PC-9 (cell line): Measurements from ENCODE around the gene PHF21A. TPM values are rescaled to one million over a fixed set of nuclear protein-coding genes. Genes with fewer than 3 reads are reported as not detected.

ENCODE experiments used
- BruUV-seq: library from RNA; stranded (reverse); fragments of 400-500 nt; replicated peaks from 2 replicates; lab custom pipeline; 2021; lab: Mats Ljungman, UMichigan
- CTCF ChIA-PET: fragments of 300-600 bp; sonication (Branson Sonifier 250); formaldehyde crosslinking; loops from one replicate; lab custom pipeline; 2022; ENCODE audit warnings: antibody characterized with exemption; lab: Charles Lee
- POLR2A ChIA-PET: fragments of 300-600 bp; sonication (Branson Sonifier 250); formaldehyde crosslinking; loops from one replicate; lab custom pipeline; 2022; ENCODE audit warnings: antibody characterized with exemption; ENCODE audit not compliant: unreplicated experiment; lab: Charles Lee
- DNase-seq, 2 experiments: peaks; one replicate each; pipeline versions ENCODE4 v3.0.0 to v3.0.0-alpha.2; 2015 to 2022; ENCODE audit warnings: mixed read lengths in 1 of 2
- H2AFZ ChIP-seq: fragments of 200-600 bp; sonication (generic); 2 replicates; pipeline ENCODE4 v1.8.1; 2017; ENCODE audit warnings: antibody characterized with exemption
- H3F3A ChIP-seq: fragments of 200-600 bp; sonication (generic); 2 replicates; pipeline ENCODE4 v1.8.1; 2017; ENCODE audit warnings: antibody characterized with exemption, mild to moderate bottlenecking, low read depth; ENCODE audit not compliant: insufficient read depth
- H3K27ac ChIP-seq: fragments of 200-600 bp; sonication (generic); 2 replicates; pipeline ENCODE4 v1.6.1; 2016; ENCODE audit warnings: mixed run types
- H3K27me3 ChIP-seq: fragments of 200-600 bp; sonication (generic); 2 replicates; pipeline ENCODE4 v1.6.1; 2016; ENCODE audit warnings: low read depth, mixed run types; ENCODE audit not compliant: insufficient read depth
- H3K36me3 ChIP-seq: fragments of 200-600 bp; sonication (generic); 2 replicates; pipeline ENCODE4 v1.6.1; 2016; ENCODE audit warnings: low read depth, mixed run types
- H3K4me1 ChIP-seq: fragments of 200-600 bp; sonication (generic); replicated peaks from 2 replicates; pipeline ENCODE4 v1.6.1; 2016; ENCODE audit warnings: mixed run types; ENCODE audit not compliant: insufficient read depth
- H3K4me2 ChIP-seq: fragments of 200-600 bp; sonication (generic); 2 replicates; pipeline ENCODE4 v1.6.1; 2017; ENCODE audit warnings: mixed run types
- H3K4me3 ChIP-seq: fragments of 200-600 bp; sonication (generic); 2 replicates; pipeline ENCODE4 v1.6.1; 2016; ENCODE audit warnings: mixed run types
- H3K79me2 ChIP-seq: fragments of 200-600 bp; sonication (generic); 2 replicates; pipeline ENCODE4 v1.6.1; 2017; ENCODE audit warnings: low read depth, mixed run types
- H3K9me2 ChIP-seq: fragments of 200-600 bp; sonication (generic); 2 replicates; pipeline ENCODE4 v1.8.1; 2017; ENCODE audit warnings: mild to moderate bottlenecking; ENCODE audit not compliant: insufficient read depth
- H3K9me3 ChIP-seq: fragments of 200-600 bp; sonication (generic); 2 replicates; pipeline ENCODE4 v1.8.1; 2016; ENCODE audit warnings: low read depth; ENCODE audit not compliant: insufficient read depth
- H4K20me1 ChIP-seq: fragments of 200-600 bp; sonication (generic); 2 replicates; pipeline ENCODE4 v1.8.1; 2017; ENCODE audit not compliant: insufficient read depth
- EZH2 ChIP-seq: fragments of 200-600 bp; sonication (generic); IDR thresholded peaks from 2 replicates; pipeline ENCODE4 v1.8.0; 2017; ENCODE audit warnings: antibody characterized with exemption, low read depth
- intact Hi-C: fragments of 100-400 bp; cut with micrococcal nuclease; formaldehyde crosslinking; loops from one replicate; pipeline ENCODE4 v1.10.0; 2022; ENCODE audit not compliant: unreplicated experiment
- total RNA-seq: library from RNA; stranded (reverse); gene quantifications from 2 replicates; pipeline ENCODE4 v1.2.3, GENCODE V29; 2021
- TF ChIP-seq, protein P1 (sequence below): fragments of 200-600 bp; sonication (generic); conservative IDR thresholded peaks from 2 replicates; pipeline ENCODE4 v1.6.1; 2017; ENCODE audit warnings: mixed run types, antibody characterized with exemption, mild to moderate bottlenecking, moderate library complexity

The PHF21A gene
- total RNA-seq, 1 experiment from 2014 or later: 54.3 TPM

DNA sequence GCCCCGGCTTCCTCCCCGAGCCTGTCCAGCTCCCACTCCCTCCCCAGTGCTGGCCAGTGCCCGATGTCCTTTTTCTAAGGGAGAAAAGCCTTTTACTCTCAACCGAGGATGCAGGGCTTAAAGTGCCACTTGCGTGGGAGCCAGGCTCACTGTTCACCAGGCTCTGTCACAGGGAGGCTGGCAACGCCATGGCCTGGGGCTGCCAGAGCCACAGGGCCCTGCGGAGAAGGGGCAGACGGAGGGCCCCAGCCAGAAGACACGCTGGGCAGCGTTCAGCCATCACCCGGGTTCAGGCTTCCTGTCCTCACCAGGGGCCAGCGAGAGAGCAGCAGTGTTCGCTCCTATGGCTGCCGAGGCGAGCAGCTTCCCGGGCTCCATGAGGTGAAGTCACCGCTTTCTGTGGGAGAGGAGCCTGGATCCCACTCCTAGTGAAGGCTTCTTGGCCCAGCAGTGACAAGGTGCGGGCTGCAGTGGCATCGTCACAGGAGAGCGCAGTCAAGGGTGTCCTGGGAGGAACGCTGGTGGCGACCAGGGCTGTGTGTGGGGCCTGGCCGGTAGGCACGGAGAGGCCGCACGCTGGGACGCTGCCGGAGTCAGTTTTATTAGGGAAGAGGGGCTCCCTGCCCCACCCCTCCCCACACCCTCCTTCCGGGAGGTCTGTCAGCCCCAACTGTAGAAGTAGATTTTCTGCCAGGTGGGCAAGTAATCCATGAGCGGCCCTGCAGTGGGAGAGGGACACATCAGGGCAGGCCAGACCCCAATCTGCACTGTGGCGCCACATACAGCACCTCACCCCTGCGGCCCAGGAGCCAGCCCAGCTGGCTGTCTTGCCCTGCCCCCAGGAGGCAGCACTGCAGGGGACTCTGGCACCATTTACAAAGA is 211.4 kb downstream of the PHF21A start:
- no peak for DNase-seq
- Histone ChIP-seq H3K79me2 (no peaks in the 10 kb centered on the region), H4K20me1 (no peaks in the 10 kb centered on the region), H3K27me3 (no peaks in the 10 kb centered on the region), H3K4me3 (no peak overlapping the region), H3K9me2 (no peaks in the 10 kb centered on the region), H3F3A (peaks cover 7% of the 10 kb centered on the region; the same call in 1 of the 2 replicates), H3K4me1 (no peaks in the 10 kb centered on the region), H2AFZ (no peak overlapping the region), H3K27ac (no peak overlapping the region), H3K9me3 (no peaks in the 10 kb centered on the region), H3K36me3 (0 out of 2 replicates have a peak, but pooled peaks cover 4% of the 10 kb centered on the region), H3K4me2 (no peak overlapping the region)
- POLR2A ChIA-PET: no interaction called here
- TF ChIP-seq, protein P1, sequence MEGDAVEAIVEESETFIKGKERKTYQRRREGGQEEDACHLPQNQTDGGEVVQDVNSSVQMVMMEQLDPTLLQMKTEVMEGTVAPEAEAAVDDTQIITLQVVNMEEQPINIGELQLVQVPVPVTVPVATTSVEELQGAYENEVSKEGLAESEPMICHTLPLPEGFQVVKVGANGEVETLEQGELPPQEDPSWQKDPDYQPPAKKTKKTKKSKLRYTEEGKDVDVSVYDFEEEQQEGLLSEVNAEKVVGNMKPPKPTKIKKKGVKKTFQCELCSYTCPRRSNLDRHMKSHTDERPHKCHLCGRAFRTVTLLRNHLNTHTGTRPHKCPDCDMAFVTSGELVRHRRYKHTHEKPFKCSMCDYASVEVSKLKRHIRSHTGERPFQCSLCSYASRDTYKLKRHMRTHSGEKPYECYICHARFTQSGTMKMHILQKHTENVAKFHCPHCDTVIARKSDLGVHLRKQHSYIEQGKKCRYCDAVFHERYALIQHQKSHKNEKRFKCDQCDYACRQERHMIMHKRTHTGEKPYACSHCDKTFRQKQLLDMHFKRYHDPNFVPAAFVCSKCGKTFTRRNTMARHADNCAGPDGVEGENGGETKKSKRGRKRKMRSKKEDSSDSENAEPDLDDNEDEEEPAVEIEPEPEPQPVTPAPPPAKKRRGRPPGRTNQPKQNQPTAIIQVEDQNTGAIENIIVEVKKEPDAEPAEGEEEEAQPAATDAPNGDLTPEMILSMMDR: no peak
- no peak for TF ChIP-seq EZH2
- CTCF ChIA-PET: no interaction called here
- intact Hi-C loops: no loop called here
- BruUV-seq: no TSS peak

DNA sequence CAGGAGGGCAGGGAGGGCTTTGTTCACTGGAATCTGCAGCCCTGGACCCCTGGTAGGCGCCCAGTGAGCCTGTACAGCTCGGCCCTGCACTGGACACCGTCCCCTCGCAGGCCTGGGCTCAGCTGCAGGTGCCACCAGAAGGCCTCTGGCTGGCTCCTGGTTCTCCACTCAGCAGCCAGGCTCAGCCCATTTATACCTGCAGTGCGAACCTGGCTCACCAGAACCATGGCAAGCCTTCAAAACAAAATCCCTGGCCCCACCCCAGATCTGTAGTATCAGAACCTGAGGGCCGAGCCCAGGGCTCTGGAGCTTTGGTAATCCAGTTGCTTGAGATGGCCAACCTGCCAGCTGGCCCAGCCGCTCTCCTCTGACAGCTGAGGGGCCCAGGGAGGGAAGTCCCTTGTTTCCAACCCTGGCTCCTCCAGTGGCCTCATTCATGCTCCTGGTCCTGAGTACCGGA is 213.3 kb downstream of the PHF21A start:
- no TSS peak for BruUV-seq
- intact Hi-C loops: no loop called here
- Histone ChIP-seq H3K27me3 (no peaks in the 10 kb centered on the region), H2AFZ (no peak overlapping the region), H3K4me3 (no peak overlapping the region), H3F3A (peaks cover 7% of the 10 kb centered on the region; the same call in 1 of the 2 replicates), H3K4me1 (no peaks in the 10 kb centered on the region), H3K36me3 (no peaks in the 10 kb centered on the region), H3K79me2 (no peaks in the 10 kb centered on the region), H3K4me2 (no peak overlapping the region), H4K20me1 (no peaks in the 10 kb centered on the region), H3K9me2 (no peaks in the 10 kb centered on the region), H3K9me3 (no peaks in the 10 kb centered on the region), H3K27ac (no peak overlapping the region)
- ChIA-PET CTCF (no interaction called here), POLR2A (no interaction called here)
- DNase-seq: no peak
- TF ChIP-seq EZH2: no peak
- TF ChIP-seq, protein P1: no peak

DNA sequence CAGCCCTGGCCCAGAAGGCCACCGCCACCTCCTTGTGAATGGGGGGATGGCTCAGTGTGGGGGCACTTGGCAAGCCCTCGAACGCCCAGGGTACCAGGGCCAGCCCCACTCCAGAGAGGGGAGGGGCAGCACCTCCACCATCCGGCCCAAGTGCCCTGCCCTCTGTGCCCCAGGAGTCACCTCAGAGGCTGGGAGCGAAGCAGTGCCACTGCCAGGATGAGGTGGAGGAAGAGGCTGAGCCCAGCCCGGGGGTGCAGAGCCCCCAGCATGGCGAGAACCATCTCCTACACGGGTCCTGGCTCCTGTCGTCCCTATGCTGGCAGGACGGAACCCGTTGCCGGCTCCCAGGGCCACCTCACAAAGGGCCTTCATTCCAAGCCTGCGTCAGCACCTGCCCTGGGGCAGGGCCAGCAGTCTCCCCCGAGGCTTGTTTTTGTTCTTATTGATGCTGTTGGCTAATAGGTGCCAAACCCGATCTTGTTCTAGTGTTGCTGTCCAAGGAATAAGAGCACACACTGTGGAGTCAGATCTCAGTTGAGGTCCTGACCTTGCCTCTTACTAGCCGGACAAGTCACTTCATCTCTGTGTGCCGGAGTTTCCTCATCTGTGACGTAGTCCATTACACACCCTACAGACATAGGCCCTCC is 214.2 kb downstream of the PHF21A start, which contains the start of gene FREY1:
TSS of gene FREY1 (minus strand) at position 307 of the 647 bp plus-strand sequence. CDS start at position 281, 26 bp downstream.
- Histone ChIP-seq H2AFZ (no peak within 1 kb of the TSS), H3K9me3 (no peaks in the 10 kb centered on the region), H3F3A (peaks cover 7% of the 10 kb centered on the region; the same call in 1 of the 2 replicates), H3K36me3 (no peaks in the 10 kb centered on the region), H3K4me1 (no peaks in the 10 kb centered on the region), H3K27me3 (no peaks in the 10 kb centered on the region), H3K4me3 (no peak within 1 kb of the TSS), H3K9me2 (no peaks in the 10 kb centered on the region), H3K4me2 (no peak within 1 kb of the TSS), H3K27ac (no peak within 1 kb of the TSS), H3K79me2 (no peaks in the 10 kb centered on the region), H4K20me1 (no peaks in the 10 kb centered on the region)
- no TSS peak for BruUV-seq
- intact Hi-C loops: no loop called here
- ChIA-PET CTCF (no interaction called here), POLR2A (no interaction called here)
- DNase-seq: no peak
- TF ChIP-seq EZH2: no peak
- TF ChIP-seq, protein P1: no peak
